Smooth muscle cell (in vitro differentiated cells): ENCODE measurements around the gene MYOZ1. TPM values are rescaled to one million over a fixed set of nuclear protein-coding genes. Genes with fewer than 3 reads are reported as not detected.
A peak's percentile ranks its signal among the peaks of the same experiment; 100 is the strongest.

ENCODE experiments used
- DNase-seq: peaks from one replicate; lab custom pipeline; 2025; ENCODE audit not compliant: unreplicated experiment; lab: John Stamatoyannopoulos, UW
- H2AFZ ChIP-seq: fragments of 200-600 bp; sonication (generic); 2 replicates; pipeline ENCODE4 v1.6.0; 2016; ENCODE audit warnings: antibody characterized with exemption, low read depth, mild to moderate bottlenecking
- H3F3A ChIP-seq: fragments of 200-600 bp; sonication (generic); 2 replicates; pipeline ENCODE4 v1.6.0; 2017; ENCODE audit warnings: antibody characterized with exemption, low read depth
- H3K27ac ChIP-seq: fragments of 200-600 bp; sonication (generic); 2 replicates; pipeline ENCODE4 v1.5.1; 2016; ENCODE audit warnings: low read depth, mild to moderate bottlenecking
- H3K27me3 ChIP-seq: fragments of 200-600 bp; sonication (generic); 2 replicates; pipeline ENCODE4 v1.6.1; 2016; ENCODE audit warnings: low read depth, mild to moderate bottlenecking
- H3K36me3 ChIP-seq: fragments of 200-600 bp; sonication (generic); 2 replicates; pipeline ENCODE4 v1.5.1; 2016; ENCODE audit warnings: low read depth
- H3K4me1 ChIP-seq: fragments of 200-600 bp; sonication (generic); 2 replicates; pipeline ENCODE4 v1.5.1; 2016; ENCODE audit warnings: low read depth
- H3K4me2 ChIP-seq: fragments of 200-600 bp; sonication (generic); 2 replicates; pipeline ENCODE4 v1.6.0; 2016; ENCODE audit warnings: mild to moderate bottlenecking
- H3K4me3 ChIP-seq: fragments of 200-600 bp; sonication (generic); 2 replicates; pipeline ENCODE4 v1.5.1; 2016; ENCODE audit warnings: mild to moderate bottlenecking
- H3K79me2 ChIP-seq: fragments of 200-600 bp; sonication (generic); 2 replicates; pipeline ENCODE4 v1.6.0; 2016; ENCODE audit warnings: low read depth, mild to moderate bottlenecking
- H3K9ac ChIP-seq: fragments of 200-600 bp; sonication (generic); 2 replicates; pipeline ENCODE4 v1.6.0; 2016; ENCODE audit warnings: low read depth
- H3K9me3 ChIP-seq: fragments of 200-600 bp; sonication (generic); replicated peaks from 2 replicates; pipeline ENCODE4 v1.5.1; 2016; ENCODE audit warnings: low read depth
- H4K20me1 ChIP-seq: fragments of 200-600 bp; sonication (generic); 2 replicates; pipeline ENCODE4 v1.6.0; 2016; ENCODE audit warnings: low read depth
- WGBS: methylation state at CpG from one replicate; pipeline ENCODE4 v1.1.7; 2016; ENCODE audit warnings: low lambda C conversion rate; 5-methylcytosine and 5-hydroxymethylcytosine counted together
- polyA plus RNA-seq: library from polyadenylated mRNA; unstranded; fragments of >200 nt; fragmentation: Nextera tagmentation; extraction: Ambion mirVana; gene quantifications from 2 replicates; pipeline ENCODE4 v1.2.1, GENCODE V29; 2016
- total RNA-seq: library from RNA; depleted of rRNA; stranded (reverse); fragments of >200 nt; gene quantifications from 2 replicates; pipeline ENCODE4 v1.2.3, GENCODE V29; 2014
- TF ChIP-seq, protein P1 (sequence below): fragments of 200-600 bp; sonication (generic); IDR thresholded peaks from 2 replicates; pipeline ENCODE4 v1.5.1; 2017; ENCODE audit warnings: borderline replicate concordance, mild to moderate bottlenecking, antibody characterized with exemption; ENCODE audit not compliant: insufficient read depth, poor library complexity, severe bottlenecking

The MYOZ1 gene
- total and polyA plus RNA-seq, 2 experiments from 2014 or later: 1.7 to 2.4 TPM

DNA sequence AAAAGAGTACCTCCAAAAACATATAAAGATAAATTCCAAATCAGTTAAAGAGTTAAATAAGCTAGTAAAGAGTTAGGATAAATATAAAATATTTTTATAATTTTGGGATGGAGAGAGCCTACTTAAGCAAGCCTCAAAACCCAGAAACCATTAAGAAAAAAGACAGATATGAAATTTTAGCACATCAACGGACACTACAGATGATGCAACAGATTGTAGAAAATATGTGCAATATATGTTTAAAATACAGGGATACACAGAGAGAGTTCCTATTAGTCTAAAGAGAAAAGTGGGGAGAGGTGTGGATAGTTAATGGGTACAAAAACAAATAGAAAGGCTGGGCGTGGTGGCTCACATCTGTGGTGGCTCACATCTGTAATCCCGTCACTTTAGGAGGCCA, 26.6 kb downstream of the MYOZ1 start:
- Histone ChIP-seq H3K9me3 (no peaks in the 10 kb centered on the region), H3K4me2 (no peak overlapping the region), H3K79me2 (no peaks in the 10 kb centered on the region), H3K4me3 (no peak overlapping the region), H3K27me3 (no peaks in the 10 kb centered on the region), H4K20me1 (no peaks in the 10 kb centered on the region), H3F3A (no peaks in the 10 kb centered on the region), H3K36me3 (no peaks in the 10 kb centered on the region), H3K9ac (no peak overlapping the region), H3K4me1 (no peaks in the 10 kb centered on the region), H3K27ac (no peak overlapping the region), H2AFZ (no peak overlapping the region)
- DNase-seq: no peak
- TF ChIP-seq, protein P1, sequence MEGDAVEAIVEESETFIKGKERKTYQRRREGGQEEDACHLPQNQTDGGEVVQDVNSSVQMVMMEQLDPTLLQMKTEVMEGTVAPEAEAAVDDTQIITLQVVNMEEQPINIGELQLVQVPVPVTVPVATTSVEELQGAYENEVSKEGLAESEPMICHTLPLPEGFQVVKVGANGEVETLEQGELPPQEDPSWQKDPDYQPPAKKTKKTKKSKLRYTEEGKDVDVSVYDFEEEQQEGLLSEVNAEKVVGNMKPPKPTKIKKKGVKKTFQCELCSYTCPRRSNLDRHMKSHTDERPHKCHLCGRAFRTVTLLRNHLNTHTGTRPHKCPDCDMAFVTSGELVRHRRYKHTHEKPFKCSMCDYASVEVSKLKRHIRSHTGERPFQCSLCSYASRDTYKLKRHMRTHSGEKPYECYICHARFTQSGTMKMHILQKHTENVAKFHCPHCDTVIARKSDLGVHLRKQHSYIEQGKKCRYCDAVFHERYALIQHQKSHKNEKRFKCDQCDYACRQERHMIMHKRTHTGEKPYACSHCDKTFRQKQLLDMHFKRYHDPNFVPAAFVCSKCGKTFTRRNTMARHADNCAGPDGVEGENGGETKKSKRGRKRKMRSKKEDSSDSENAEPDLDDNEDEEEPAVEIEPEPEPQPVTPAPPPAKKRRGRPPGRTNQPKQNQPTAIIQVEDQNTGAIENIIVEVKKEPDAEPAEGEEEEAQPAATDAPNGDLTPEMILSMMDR: no peak
- WGBS: 87% methylated on average over 3 of the region's 3 CpGs

DNA sequence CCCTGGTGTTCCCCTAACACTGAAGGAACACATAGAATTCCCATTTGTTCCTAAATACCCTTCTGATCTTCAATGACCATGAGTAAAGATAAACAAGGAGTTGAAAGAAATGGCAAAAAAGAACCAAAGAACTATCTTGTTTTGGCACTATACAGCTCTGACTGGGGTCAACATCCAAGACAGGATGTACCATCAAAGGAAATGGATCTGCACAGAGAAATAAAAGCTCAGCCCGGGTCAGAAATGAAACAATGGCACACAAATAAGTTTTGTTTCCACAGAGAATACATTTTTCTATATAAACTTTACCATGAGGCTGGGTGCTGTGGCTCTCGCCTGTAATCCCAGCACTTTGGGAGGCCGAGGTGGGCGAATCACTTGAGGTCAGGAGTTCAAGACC, 32.2 kb downstream of the MYOZ1 start:
- Histone ChIP-seq H3K79me2 (no peaks in the 10 kb centered on the region), H3F3A (no peaks in the 10 kb centered on the region), H3K4me1 (no peaks in the 10 kb centered on the region), H2AFZ (no peak overlapping the region), H3K4me3 (no peak overlapping the region), H3K9ac (no peak overlapping the region), H4K20me1 (no peaks in the 10 kb centered on the region), H3K36me3 (no peaks in the 10 kb centered on the region), H3K9me3 (no peaks in the 10 kb centered on the region), H3K27me3 (no peaks in the 10 kb centered on the region), H3K4me2 (no peak overlapping the region), H3K27ac (no peak overlapping the region)
- WGBS: 95% methylated on average over 4 of the region's 4 CpGs
- TF ChIP-seq, protein P1: no peak
- no peak for DNase-seq

DNA sequence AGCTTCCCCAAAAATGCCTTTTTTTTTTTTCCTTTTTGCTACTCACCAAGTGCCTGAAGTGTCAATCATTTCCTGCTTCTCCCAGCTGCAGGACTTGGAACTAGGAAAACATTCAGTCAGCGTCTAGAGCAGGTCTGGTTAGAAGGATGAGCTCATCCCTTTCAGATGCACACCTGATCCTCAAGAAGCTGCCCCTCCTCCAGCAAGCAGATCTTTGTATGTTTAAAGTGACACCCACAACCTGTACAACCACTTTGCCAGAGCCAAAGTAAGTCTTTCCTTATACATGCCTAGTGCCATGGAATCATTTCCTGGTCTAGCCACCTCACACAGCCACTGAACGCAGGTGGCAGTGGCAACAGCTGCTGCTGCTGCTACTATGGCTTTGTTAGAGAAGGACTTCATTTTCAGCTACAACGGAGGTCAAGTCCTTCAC, 39.8 kb downstream of the MYOZ1 start:
- Histone ChIP-seq H3K27ac (peak overlapping the region; percentile 93), H3F3A (no peaks in the 10 kb centered on the region), H2AFZ (no peak overlapping the region), H3K9me3 (no peaks in the 10 kb centered on the region), H3K4me3 (no peak overlapping the region), H3K4me2 (peak overlapping the region; percentile 33), H3K9ac (peak overlapping the region; percentile 68), H3K27me3 (no peaks in the 10 kb centered on the region), H3K4me1 (no peaks in the 10 kb centered on the region), H3K79me2 (no peaks in the 10 kb centered on the region), H4K20me1 (no peaks in the 10 kb centered on the region), H3K36me3 (no peaks in the 10 kb centered on the region)
- no peak for DNase-seq
- WGBS: 46% methylated on average over 3 of the region's 3 CpGs
- TF ChIP-seq, protein P1: no peak

DNA sequence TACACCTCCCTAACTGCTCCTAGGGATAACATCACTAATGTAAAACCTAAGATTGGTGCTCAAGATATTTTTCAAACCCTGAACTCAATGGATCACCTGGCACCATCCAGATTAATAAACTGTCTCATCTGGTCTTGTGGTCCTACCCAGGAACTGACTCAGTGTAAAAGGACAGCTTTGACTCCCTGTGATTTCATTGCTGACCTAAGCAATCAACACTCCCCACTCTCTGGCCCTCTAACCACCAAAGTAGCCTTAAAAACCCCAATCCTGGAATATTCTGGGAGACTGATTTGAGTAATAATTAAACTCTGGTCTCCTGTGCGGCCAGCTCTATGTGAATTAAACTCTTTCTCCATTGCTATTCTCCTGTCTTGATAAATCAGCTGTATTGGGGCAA, 43.9 kb downstream of the MYOZ1 start:
- H3K9ac ChIP-seq: no peak overlapping the region
- WGBS: 91% methylated on average over 1 of the region's 1 CpG
- H3K4me1 ChIP-seq: peaks cover 1% of the 10 kb centered on the region

More for the DNA sequence above, 43.9 kb downstream of the MYOZ1 start:
- H3K36me3 ChIP-seq: no peaks in the 10 kb centered on the region
- H2AFZ ChIP-seq: no peak overlapping the region
- no peak overlapping the region for H3K4me2 ChIP-seq
- no peaks in the 10 kb centered on the region for H3K79me2 ChIP-seq
- H3K27ac ChIP-seq: no peak overlapping the region
- no peaks in the 10 kb centered on the region for H3K9me3 ChIP-seq
- H3F3A ChIP-seq: no peaks in the 10 kb centered on the region
- H3K4me3 ChIP-seq: no peak overlapping the region
- TF ChIP-seq, protein P1: no peak
- H3K27me3 ChIP-seq: no peaks in the 10 kb centered on the region
- DNase-seq: no peak
- H4K20me1 ChIP-seq: no peaks in the 10 kb centered on the region
